Testis (tissue), 2 donors: ENCODE data around the gene GPC6.

Experiments used
- CTCF ChIP-seq, 3 experiments: fragments of 450-650 bp in 2 of 3; fragments of 200-600 bp in 1 of 3; sonication (generic) in 1 of 3; IDR thresholded peaks; one replicate each; pipeline ENCODE4 v1.5.1; 2016 to 2019; ENCODE audit warnings: antibody characterized with exemption in 3 of 3, mild to moderate bottlenecking in 2 of 3, moderate library complexity in 1 of 3
- POLR2A ChIP-seq: fragments of 450-650 bp; IDR thresholded peaks from one replicate; pipeline ENCODE4 v1.6.1; 2017; ENCODE audit warnings: antibody characterized with exemption, mild to moderate bottlenecking, moderate library complexity

GRCh38 chr13:94454906-94455305 is 1228.3 kb downstream of the GPC6 start:
- TF ChIP-seq CTCF (IDR thresholded peaks at IDR 0.05) (no peak), POLR2A (no peak)
